OCI-LY7 (cell line): ENCODE results near the gene PPP4R2.

Experiments used
- CTCF ChIP-seq: fragments of 200-600 bp; sonication (generic); conservative IDR thresholded peaks from 2 replicates; pipeline ENCODE4 v1.5.1; 2014; ENCODE audit warnings: mild to moderate bottlenecking, antibody characterized with exemption, low read length, moderate library complexity, mixed read lengths
- EZH2phosphoT487 ChIP-seq: fragments of 200-600 bp; sonication (generic); IDR thresholded peaks from 2 replicates; pipeline ENCODE4 v1.6.1; 2018; ENCODE audit warnings: low read depth, borderline replicate concordance, mild to moderate bottlenecking, mixed run types, antibody characterized with exemption, low read length, moderate library complexity, mixed read lengths

- TF ChIP-seq CTCF (no peak), EZH2phosphoT487 (no peak)
Observed at GRCh38 chr3:73110530-73110929, 113.9 kb downstream of the PPP4R2 start.
